Measurements from ENCODE around the gene GSK3A. TPM values are rescaled to one million over a fixed set of nuclear protein-coding genes. Genes with fewer than 3 reads are reported as not detected.

GSK3A gene
- total RNA-seq, 2 donors from 2014 or later, result 29.2 to 35.1 TPM

DNA sequence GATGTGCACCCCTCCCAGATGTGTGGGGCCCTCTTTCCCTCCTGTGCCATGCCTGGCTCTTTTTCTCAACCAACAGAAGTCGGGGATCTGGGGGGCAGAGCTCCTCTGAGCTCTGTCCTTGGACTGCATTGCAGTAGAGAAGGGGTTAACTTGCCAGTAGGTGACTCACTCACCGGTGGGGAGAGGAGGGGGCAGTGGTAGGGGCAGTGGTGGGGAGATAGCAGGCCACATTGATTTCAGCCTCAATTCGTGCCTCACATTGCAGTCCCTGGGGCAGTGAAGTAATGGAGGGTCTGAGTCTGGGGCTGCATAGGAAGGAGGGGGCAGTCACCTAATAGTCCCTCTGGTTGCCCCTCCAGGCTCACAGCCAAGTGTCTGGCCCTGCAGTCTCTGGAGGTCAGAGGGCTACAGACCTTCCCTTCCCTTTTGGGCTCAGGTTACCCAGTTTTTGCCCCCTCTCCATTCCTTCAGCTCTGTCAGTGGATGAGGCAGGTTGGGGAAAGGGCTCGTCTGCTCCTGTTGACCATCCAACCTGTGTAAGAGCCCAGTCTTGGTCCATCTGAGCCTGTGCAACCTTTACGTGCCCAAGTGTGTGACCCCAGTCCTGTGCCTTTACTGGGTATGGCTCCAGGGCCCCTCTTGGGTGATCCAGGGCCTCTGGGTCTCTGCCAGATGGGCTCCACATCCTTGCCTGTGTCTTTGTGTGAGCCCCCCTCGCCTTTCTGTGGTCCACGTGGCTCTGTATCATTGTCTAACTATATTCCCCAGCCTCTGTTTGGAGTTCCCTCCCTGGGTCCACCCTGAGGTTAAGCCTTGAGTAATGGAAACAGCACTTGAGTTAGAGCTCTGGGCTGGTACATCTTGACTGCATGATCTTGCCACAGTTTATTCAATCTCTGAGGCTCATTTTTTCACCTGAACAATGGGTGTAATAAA, 39.7 kb upstream of the GSK3A start:
- intact Hi-C loops (cut with DNase I), result loop anchor here in 1 of 2 donors (2.0 kb wide), 1 partner anchor 37 kb away; no protein-coding TSS in a partner anchor
- no peak for DNase-seq (ENCODE audit: low spot score)

GRCh38 chr19:42281146-42281826, 38.9 kb upstream of the GSK3A start:
- intact Hi-C loops (cut with DNase I), result loop anchor here in 1 of 2 donors (2.0 kb wide), 1 partner anchor 36 kb away; no protein-coding TSS in a partner anchor
- DNase-seq (ENCODE audit: low spot score), result peak; percentile 92

- intact Hi-C loops (cut with DNase I), result loop anchor here in 1 of 2 donors (2.0 kb wide), 1 partner anchor 36 kb away; no protein-coding TSS in a partner anchor
- DNase-seq (ENCODE audit: low spot score), result peak; percentile 90
Measured at GRCh38 chr19:42280815-42281145, 38.4 kb upstream of the GSK3A start.

DNA sequence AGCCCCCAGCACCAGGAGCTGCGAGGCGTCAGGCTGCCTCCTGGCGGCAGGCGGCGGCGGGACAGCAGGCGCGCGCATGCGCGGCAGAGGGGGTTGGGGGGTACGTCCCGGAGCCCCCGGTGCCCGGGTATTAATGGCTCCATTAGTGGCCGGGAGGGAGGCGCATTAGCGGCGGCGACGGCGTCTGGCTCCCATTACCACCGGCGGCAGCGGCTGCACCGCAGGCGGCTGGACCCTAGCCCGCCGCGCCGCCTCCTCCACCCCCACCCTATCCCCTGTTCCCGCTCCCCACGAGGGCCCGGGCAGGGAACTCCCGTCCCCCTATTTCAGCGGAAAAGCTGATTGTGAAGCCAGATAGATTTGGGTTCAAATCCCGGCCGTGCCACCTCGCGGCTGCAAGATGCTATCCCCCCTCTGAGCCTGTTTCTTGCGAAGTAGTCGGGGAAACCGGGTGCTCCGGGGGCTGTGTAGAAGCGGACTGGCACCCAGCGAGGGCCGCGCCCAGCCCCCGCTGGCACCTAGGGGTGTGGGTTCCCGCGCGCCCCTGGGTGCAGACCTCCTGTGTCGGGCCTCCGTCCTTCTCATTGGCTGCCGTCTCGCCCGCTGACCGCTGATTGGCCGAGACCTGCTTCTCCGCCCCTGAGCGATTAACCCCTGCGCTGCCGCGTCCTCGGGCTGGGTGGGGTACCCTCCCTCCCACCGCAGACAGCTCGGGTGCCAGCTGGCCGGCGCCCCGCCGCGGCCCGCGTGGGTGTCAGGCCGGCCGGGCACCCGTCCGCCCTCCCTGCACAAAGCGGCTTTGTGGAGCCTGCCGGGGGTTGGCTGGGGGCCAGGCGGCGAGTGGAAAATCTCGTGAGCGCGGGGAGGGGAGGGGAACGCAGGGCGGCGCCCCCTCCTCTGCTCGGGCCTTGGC, 37.8 kb upstream of the GSK3A start:
- intact Hi-C loops (cut with DNase I), result loop anchor here in 1 of 2 donors (2.0 kb wide), 1 partner anchor 35 kb away; no protein-coding TSS in a partner anchor
- peak; percentile 98 for DNase-seq (ENCODE audit: low spot score)

- DNase-seq (ENCODE audit: low spot score), result no peak
- intact Hi-C loops (cut with DNase I), result no loop called here
Measured at GRCh38 chr19:42279155-42279901, 36.9 kb upstream of the GSK3A start.

- intact Hi-C loops (cut with DNase I), result no loop called here
- no peak for DNase-seq (ENCODE audit: low spot score)
Measured at GRCh38 chr19:42278452-42279154, 36.2 kb upstream of the GSK3A start.

DNA sequence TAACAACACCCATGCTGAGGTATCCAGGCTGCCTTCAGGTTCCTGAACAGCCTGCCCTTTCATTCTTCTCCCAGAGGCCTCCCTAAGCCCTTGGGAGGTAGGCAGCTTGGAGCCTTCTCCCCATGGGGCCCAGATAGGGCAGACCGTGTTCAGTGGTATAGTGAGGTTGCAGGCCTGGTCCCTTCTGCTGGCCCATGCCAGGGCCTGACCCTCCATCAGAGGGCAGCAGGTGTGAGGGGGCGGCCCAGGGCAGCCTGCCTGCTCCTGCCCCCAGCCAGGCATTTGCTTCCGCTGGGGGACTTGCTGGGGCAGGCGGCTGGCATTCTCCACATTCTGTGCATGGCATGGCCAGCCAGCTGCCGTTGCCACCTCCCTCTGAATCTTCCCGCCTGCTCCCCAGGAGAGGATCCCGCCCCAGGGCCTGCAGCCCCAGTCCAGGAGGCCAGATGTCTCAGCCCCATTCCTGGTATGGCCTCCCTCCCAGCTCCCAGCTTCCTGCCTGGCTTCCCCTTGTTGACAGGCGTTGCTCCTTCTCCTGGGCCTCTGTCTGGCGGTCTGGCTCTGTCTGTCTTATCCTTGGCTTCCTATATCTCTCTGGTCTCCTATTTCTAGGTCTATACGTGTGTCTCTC, 35.5 kb upstream of the GSK3A start:
- intact Hi-C loops (cut with DNase I), result no loop called here
- DNase-seq (ENCODE audit: low spot score), result no peak

DNA sequence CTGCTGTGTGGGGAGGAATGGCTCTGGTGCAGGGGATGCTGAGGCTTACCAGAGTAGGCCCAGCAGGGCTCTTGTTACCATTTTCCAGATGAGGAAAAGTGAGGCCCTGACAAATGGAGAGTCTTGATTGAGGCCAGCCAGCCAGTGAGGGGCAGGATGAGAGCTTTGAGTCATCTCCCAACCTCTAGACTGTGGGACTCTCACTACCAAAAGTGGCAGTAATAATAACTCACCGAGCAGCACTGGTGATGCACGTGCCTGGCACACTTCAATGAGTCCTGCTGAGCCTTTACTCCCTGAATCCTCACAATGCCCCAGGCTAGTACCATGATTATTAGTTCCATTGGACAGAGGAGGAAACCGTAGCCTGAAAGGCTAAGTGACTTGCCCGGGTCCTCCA, 34.4 kb upstream of the GSK3A start:
- no peak for DNase-seq (ENCODE audit: low spot score)
- intact Hi-C loops (cut with DNase I), result no loop called here

GRCh38 chr19:42276284-42276683, 33.9 kb upstream of the GSK3A start:
- DNase-seq (ENCODE audit: low spot score), result no peak
- intact Hi-C loops (cut with DNase I), result no loop called here

DNA sequence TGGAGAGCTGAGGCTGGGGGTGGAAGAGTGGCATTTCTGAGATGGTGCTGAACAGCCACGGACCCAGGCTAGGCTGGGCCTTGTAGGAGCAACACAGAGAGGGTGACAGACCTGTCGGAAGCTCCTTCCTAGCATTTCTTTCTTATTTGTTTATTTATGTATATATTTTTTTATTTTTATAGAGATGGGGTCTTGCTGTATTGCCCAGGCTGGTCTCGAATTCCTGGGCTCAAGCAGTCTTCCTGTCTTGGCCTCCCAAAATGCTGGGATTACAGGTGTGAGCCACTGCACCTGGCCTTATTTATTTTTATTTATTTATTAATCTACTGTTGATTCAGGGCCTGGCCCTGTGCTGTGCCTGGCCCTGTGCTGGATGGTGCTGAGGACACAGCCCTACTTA, 33.1 kb upstream of the GSK3A start:
- intact Hi-C loops (cut with DNase I), result no loop called here
- no peak for DNase-seq (ENCODE audit: low spot score)

DNA sequence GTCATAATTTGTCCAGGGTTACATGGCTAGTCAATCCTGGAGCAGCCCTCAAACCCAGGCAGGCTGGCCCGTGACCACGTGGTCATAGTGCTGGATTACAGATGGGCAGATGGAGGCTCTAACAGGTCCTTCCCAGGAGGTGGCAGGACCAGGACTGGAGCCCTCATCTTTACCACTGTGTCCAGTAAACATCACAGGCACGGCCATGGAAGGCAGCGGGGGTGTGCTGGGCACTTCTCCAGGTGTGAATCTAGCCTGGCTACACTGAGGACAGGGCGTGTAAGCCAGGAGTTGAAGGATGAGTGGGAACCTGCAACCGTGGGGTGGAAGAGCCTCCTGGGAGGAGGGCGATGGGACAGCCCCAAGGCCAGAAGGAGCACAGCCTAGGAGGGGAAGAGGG, 32.7 kb upstream of the GSK3A start:
- intact Hi-C loops (cut with DNase I), result no loop called here
- DNase-seq (ENCODE audit: low spot score), result no peak

GRCh38 chr19:42274065-42274682, 31.8 kb upstream of the GSK3A start:
- no peak for DNase-seq (ENCODE audit: low spot score)
- intact Hi-C loops (cut with DNase I), result no loop called here

DNA sequence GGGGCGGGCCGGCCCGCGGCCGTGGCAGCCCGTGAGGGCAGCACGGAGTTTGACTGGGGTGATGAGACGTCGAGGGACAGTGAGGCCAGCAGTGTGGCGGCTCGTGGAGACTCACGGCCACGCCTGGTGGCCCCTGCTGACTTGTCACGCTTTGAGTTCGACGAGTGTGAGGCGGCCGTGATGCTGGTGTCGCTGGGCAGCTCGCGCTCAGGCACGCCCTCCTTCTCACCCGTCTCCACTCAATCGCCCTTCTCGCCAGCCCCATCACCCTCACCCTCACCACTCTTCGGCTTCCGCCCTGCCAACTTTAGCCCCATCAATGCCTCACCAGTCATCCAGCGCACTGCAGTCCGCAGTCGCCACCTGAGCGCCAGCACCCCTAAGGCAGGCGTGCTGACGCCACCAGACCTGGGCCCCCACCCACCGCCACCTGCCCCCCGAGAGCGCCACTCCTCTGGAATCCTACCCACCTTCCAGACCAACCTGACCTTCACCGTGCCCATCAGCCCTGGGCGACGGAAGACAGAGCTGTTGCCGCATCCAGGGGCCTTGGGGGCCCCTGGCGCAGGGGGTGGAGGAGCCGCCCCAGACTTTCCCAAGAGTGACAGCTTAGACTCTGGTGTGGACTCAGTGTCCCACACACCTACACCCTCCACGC, 31.1 kb upstream of the GSK3A start:
- intact Hi-C loops (cut with DNase I), result no loop called here
- no peak for DNase-seq (ENCODE audit: low spot score)

- intact Hi-C loops (cut with DNase I), result no loop called here
- no peak for DNase-seq (ENCODE audit: low spot score)
Measured at GRCh38 chr19:42272989-42273406, 30.6 kb upstream of the GSK3A start.

DNA sequence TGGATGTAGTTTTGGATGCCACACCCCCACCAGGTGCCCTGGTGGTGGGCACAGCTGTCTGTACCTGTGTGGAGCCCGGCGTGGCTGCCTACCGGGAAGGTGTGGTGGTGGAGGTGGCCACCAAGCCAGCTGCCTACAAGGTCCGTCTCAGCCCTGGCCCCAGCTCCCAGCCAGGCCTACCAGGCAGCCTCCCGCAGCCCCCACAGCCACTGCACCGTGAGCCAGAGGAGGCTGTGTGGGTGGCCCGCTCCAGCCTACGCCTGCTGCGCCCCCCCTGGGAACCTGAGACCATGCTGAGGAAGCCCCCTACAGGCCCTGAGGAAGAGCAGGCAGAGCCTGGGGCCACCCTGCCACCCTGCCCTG, 30.1 kb upstream of the GSK3A start:
- no peak for DNase-seq (ENCODE audit: low spot score)

GRCh38 chr19:42271861-42272534, 29.6 kb upstream of the GSK3A start:
- DNase-seq (ENCODE audit: low spot score), result no peak
- intact Hi-C loops (cut with DNase I), result no loop called here

More for the DNA sequence above, 30.1 kb upstream of the GSK3A start:
- intact Hi-C loops (cut with DNase I), result no loop called here

All from posterior vena cava (tissue), 2 donors.